Occipital lobe (tissue), 2 donors: ENCODE data around the gene GPR18. TPM values are rescaled to one million over a fixed set of nuclear protein-coding genes. Genes with fewer than 3 reads are reported as not detected.

Source experiments
- DNase-seq: peaks from one replicate; lab custom pipeline; 2025; lab: John Stamatoyannopoulos, UW
- total RNA-seq: library from RNA; depleted of rRNA; stranded (reverse); fragments of >200 nt; gene quantifications from one replicate; pipeline ENCODE4 v1.2.3, GENCODE V29; 2014

Gene GPR18, protein sequence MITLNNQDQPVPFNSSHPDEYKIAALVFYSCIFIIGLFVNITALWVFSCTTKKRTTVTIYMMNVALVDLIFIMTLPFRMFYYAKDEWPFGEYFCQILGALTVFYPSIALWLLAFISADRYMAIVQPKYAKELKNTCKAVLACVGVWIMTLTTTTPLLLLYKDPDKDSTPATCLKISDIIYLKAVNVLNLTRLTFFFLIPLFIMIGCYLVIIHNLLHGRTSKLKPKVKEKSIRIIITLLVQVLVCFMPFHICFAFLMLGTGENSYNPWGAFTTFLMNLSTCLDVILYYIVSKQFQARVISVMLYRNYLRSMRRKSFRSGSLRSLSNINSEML
- not detected for total RNA-seq

- DNase-seq: no peak
Observed at GRCh38 chr13:99258210-99258860, at the start of gene GPR18. GPR18 (minus strand) TSS chr13:99258379; CDS start chr13:99255872, 2,507 bp downstream.

GRCh38 chr13:99307648-99308339 is 49.6 kb upstream of the GPR18 start:
- DNase-seq: no peak

- no peak for DNase-seq
Observed at GRCh38 chr13:99307247-99307646, 49.1 kb upstream of the GPR18 start, which contains the start of gene GPR183. GPR183 (minus strand) TSS chr13:99307399; CDS start chr13:99296145, 11,254 bp downstream.

- DNase-seq: no peak
Observed at GRCh38 chr13:99305566-99305965, 47.4 kb upstream of the GPR18 start.

DNA sequence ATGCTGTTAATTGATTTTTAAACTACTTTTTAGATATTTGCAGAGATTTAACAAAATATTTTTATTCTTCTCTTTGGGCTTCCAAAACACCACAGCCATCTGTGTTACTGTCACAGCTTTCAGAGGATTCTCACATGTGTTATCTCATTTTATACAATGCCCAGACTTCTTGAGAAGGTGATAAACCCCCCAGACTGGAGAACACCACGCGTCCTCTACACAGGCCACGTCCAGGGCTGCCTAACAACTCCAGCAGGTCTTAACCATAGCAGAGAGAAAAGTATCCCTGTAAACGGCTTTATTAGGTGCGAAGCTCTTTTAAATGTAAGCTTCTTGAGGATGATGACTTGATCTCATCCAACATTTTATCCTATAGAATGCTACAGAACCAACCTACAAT is 47.0 kb upstream of the GPR18 start:
- DNase-seq: no peak

GRCh38 chr13:99304541-99304940 is 46.4 kb upstream of the GPR18 start:
- no peak for DNase-seq

GRCh38 chr13:99303863-99304521 is 45.8 kb upstream of the GPR18 start:
- DNase-seq: no peak

GRCh38 chr13:99302637-99303505 is 44.7 kb upstream of the GPR18 start:
- DNase-seq: no peak

DNA sequence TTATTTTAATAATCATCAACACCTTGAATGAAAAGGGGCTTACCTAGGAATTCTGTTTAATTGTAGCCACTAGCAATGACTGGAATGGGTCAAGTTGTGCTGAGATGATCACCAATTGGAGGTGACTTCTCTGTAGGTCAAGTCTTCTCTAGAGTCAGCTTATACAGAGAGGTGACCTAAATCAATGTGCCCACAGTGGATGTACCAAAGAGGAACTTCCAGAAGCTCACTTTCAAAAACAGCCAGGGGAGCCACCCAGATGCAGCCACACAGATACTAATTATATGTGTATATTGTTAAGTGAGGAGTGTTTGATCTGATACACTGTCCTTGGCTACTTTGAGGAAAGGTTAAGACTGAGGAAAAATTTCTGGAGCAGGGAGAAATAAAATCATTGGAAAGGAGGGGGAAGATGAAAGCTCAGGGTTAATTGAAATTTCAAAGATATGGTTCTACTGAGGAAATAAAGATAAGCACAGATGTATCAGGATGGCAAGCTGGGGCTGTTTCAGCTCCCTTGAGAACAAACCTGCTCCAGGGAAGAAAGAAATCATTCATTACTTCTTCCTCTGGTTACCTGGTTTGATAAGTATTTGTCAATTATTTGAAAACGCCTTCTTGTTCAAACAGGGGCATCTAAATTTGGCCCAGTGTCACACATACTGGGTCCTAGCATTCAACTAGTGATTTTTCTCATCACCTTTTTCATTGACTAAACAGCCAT is 43.9 kb upstream of the GPR18 start:
- no peak for DNase-seq

DNA sequence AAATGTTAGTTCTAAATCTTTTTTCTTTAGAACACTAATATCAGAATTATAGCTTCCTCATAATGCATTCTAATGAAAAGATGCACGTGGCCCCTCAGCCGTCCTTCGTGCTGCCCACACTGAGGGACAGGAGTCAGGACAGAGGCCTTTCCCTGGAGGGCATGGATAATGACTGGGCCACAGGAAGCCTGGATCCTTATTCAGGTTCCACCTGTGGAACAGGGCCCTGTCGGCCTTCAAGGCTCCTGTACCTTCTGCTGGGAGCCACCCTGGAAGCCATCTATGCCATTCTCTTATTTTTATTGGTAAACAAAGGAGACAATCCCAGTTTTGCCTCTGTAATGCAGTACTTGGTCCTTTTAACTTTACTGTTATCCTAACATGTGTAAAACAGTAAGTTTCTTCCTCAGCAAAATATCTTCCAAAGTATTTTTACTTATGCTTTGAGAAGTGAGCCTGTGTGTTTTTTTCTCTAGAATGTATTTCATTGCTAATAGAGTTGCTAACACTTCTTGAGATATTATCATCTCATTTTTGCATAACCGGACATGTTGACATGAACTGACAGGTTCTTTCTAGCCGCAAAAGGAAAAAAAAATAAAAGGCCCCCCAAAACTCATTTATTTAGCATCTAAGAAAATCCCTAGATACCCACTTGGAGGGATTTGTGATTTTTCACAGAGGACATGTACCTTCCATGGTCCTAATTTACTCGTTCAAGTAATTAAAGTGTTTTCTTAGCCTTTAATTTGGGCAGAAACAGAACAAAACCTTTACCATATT is 43.1 kb upstream of the GPR18 start:
- DNase-seq: no peak

DNA sequence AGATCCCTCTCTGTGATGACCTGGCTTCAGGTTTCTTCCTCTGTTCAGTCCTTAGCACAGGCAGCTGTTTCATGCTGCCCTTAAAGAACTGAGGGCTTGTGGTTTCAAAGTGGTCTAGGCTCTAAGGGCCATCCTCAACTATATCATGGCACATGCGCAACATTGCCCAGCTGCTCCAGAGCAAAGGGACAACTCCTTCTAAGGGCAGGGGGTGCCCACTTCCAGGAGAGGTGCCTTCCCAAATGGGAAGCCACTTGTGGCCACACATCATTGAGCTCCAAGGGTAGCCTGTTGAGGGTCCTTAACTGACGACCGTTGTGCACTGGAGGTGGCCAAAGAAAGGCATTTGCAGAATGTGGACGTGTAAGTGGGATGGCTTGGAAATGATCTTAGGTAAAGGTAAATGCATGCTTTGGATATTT is 41.8 kb upstream of the GPR18 start:
- DNase-seq: no peak

DNA sequence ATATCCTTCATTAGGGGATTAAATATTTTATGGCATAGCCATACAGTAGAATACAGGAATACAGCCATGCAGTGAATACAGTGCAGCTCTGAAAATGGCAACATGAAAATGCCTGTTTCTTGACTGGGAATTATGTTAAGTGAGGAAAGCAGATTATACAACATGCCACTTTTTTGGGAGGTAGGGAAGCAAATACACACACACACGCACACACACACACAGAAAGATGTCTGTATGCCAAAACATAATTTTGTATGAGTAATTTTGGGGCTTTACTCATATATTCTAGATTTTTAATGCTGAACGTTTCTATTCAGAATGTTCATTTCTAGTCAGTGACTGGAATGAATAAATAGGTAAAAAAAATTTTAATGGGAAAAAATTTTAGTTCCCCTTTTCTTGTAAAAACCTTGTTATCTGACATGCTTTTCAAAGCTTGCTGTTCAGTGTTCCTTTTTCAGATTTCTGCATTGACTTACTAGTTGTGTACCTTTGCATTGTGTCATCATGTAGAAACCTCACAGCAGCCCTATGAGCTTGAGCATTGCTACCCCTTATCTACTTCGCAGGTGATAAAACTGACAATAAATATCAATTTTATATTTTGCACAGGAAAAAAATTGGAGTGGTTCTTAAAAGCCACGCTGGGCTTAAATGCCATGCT is 41.2 kb upstream of the GPR18 start:
- DNase-seq: no peak

- no peak for DNase-seq
Observed at GRCh38 chr13:99298056-99298455, 39.9 kb upstream of the GPR18 start.

DNA sequence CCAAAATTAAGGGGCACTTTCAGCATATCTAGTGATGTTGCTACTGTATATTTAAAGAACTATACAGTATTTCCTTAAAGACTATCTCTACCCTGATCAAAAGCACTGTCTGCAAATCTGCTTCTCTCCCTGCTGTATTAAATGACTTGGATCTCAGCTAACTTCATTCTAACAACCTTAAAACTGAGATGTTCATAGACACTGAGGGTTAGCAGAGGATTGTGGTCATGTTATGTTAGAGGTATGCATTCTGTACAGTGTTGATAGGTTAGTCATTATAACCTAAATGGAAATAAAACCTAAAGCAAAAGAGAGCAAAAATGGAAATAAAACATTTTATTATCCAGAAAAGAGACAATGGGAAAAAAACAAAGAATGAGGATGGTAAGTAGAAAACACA is 39.2 kb upstream of the GPR18 start:
- DNase-seq: no peak

DNA sequence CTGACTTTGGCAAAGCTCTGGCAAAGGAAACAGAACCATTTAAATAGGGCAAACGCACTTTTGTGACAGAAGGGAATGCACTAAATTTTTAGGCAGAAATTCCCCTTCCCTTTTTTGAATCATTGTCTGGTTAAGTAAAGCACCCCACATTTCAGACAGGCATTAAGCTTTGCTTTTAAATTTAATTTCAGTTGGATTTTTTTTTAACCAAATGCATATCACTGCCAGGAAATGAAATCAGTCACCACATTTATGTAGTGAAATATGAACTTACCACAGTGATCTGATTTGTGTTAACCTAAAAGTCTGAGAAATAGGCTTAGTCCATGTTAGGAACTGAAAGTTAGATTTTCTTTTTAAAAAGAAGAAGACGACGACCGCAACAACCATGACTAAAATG is 38.2 kb upstream of the GPR18 start:
- no peak for DNase-seq

- DNase-seq: no peak
Observed at GRCh38 chr13:99295488-99296252, 37.5 kb upstream of the GPR18 start.

DNA sequence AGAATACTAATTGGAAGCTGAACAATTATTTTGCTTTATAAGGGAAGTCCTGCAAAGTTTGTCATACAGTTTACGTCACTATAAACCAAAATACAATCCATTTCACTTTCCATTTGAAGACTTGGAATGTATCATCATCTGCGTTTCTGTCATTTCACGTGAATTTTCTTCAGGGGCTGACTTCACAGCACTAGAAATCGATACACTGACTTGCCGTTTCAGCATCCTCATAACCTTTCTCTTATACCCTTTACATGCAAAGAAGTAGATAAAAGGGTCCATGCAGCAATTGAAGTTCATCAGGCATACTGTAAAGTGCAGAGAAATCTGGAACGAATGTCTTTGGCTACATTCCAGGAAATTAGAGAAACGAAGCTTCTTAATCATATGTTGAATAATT is 36.8 kb upstream of the GPR18 start:
- DNase-seq: no peak

DNA sequence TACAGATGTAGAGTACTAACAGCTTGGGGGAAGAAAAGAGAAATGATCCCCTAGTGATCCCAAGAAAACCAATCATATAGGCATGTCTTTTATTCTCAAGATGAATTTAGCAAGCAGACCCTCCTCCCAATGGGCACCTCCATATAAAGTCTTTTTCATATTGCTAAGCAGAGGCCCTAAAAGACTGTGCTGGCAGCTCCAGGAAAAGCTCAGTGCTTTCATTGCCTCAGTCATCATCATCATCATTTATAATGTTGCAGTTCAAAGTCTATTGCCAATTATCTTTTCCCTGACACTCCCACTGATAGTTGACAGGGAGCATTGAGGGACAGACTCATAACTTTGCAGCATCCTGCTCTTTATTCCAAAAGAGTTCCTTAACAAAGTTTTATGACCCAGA is 36.0 kb upstream of the GPR18 start:
- DNase-seq: no peak
